Cerebellar cortex (tissue), 1 donor: ENCODE results near the gene TFEC.

Experiments used
- DNase-seq: peaks from one replicate; pipeline ENCODE4 v3.0.0-alpha.2; 2015; ENCODE audit warnings: low spot score

The TFEC gene

DNA sequence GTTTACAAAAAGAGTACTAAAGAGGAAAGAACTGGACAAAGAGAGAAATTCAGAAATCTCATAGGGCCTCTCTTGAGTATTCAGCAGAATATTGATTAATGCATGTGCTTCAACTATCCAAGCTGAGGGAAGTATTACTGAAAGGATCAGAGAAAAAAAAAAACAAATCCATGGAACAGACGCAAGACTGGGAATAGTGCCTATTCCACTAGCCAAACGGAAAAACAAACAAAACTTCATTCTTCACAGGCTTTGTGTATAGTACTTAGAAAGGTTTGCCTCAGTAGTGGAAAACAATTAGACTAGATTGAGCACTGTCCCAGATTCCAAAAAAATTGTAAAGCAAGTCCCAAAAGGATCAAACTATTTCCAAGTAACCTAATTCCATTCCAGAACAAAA lies 106.2 kb downstream of the TFEC start:
- DNase-seq: no peak

- DNase-seq: no peak
Measured at GRCh38 chr7:115920367-115920766, 110.2 kb downstream of the TFEC start.

DNA sequence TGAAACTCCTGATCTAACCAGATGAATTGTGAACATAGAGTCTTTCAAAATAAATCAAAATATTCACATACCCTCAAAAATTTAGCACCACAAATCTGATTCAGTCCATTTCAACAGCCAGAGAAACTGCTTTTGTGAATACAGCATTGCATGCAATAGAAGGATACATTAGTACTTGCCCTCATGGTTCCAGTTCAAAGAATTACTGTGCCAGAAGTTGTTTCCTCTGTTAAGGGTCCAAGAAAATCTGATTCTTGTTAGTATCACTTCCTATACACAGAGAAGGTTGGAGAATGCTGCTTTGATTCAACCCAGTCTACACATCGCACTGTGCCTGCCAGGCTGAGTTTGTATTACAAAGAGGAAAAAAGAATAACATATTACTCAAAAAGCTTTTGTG lies 115.6 kb downstream of the TFEC start:
- no peak for DNase-seq

- DNase-seq: no peak
Measured at GRCh38 chr7:115911465-115911864, 119.1 kb downstream of the TFEC start.

DNA sequence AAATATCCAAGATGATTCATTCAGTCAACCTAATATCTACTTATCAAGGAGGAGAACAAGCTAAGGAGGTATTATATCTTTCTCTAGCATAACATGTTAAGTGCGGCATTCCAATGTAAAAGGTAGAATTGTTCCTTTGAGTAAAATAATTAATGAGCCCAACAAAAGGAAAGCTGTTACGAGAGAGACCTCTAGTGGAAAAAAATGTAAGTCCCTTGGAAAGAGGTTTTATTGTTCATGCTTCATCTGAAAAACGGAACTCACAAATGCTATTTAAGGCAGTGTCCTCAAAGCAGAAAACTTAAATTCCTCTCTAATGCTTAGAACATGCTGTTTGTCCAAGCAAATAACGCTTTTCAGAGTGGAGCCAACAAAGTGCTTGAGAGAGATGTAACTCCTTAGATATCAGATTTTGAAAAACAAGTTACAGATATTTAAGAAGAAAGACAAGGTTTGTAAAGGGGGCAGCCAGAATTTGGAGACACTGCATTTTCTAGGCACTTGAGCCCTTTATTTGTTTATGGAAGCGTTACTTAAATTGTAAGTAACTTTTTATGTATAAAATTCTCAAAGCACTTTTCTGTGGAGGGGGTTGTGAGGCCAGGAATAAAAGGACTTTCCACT lies 119.9 kb downstream of the TFEC start:
- DNase-seq: peak; percentile 29

GRCh38 chr7:115906731-115907130 lies 123.8 kb downstream of the TFEC start:
- DNase-seq: no peak

GRCh38 chr7:115889669-115889984 lies 140.9 kb downstream of the TFEC start:
- no peak for DNase-seq

GRCh38 chr7:115888981-115889668 lies 141.4 kb downstream of the TFEC start:
- DNase-seq: no peak

- no peak for DNase-seq
Measured at GRCh38 chr7:115885550-115885949, 145.0 kb downstream of the TFEC start.
